ENCODE data around the gene ARHGAP27.

GRCh38 chr17:45408611-45409421, 23.9 kb downstream of the ARHGAP27 start:
- TF ChIP-seq YY1 (IDR thresholded peaks at IDR 0.05; ENCODE audit: insufficient read depth, insufficient read length) (no peak), SUZ12 (IDR thresholded peaks at IDR 0.05; ENCODE audit: extremely low read depth, insufficient read depth, insufficient read length) (no peak), ZNF274 (IDR thresholded peaks at IDR 0.05; ENCODE audit: low read depth, low read length) (no peak)
